Measurements from ENCODE around the gene ATP9A. TPM values are rescaled to one million over a fixed set of nuclear protein-coding genes. Genes with fewer than 3 reads are reported as not detected.

Gene ATP9A
- total RNA-seq, 6 experiments from 2014 or later: 21.4 to 34.0 (median 22.8) TPM

- Mint-ChIP-seq H3K27me3 (ENCODE audit: insufficient read depth) (peaks cover 3% of the 10 kb centered on the region; the same call in 1 of the 2 replicates), H3K4me1 (ENCODE audit: low read depth) (no peaks in the 10 kb centered on the region), H3K27ac (no peak overlapping the region), H3K9me3 (no peaks in the 10 kb centered on the region), H3K4me3 (no peak overlapping the region), H3K36me3 (ENCODE audit: low read depth) (0 out of 2 replicates have a peak, but pooled peaks cover 5% of the 10 kb centered on the region)
- no peak for TF ChIP-seq CTCF (IDR thresholded peaks at IDR 0.05)
- no peak for DNase-seq
Observed at GRCh38 chr20:51608061-51608460, 160.1 kb downstream of the ATP9A start.

DNA sequence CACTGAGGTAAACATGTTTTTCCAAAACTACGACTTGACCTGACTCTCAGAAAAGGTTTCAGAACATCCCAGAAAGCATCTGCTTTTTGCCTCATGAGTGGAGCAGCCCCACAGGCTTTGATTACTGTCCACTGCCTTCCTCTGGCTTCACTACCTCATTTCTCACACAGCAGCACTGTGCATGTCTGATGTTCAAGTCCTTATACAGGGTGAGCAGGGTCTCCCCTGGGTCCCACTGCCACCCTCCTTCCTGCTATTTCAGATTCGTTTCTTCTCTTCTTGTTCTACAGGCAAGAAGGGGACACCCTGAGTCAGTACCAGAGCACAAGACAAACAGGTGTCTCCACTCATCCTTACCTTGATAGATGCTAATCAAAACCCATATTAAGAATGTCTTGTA lies 161.0 kb downstream of the ATP9A start:
- no peaks in the 10 kb centered on the region for H3K9me3 Mint-ChIP-seq
- H3K4me3 Mint-ChIP-seq: no peak overlapping the region
- no peaks in the 10 kb centered on the region for H3K36me3 Mint-ChIP-seq (ENCODE audit: low read depth)
- H3K27ac Mint-ChIP-seq: no peak overlapping the region
- no peaks in the 10 kb centered on the region for H3K27me3 Mint-ChIP-seq (ENCODE audit: insufficient read depth)
- no peak for TF ChIP-seq CTCF (IDR thresholded peaks at IDR 0.05)
- no peak for DNase-seq
- no peaks in the 10 kb centered on the region for H3K4me1 Mint-ChIP-seq (ENCODE audit: low read depth)

DNA sequence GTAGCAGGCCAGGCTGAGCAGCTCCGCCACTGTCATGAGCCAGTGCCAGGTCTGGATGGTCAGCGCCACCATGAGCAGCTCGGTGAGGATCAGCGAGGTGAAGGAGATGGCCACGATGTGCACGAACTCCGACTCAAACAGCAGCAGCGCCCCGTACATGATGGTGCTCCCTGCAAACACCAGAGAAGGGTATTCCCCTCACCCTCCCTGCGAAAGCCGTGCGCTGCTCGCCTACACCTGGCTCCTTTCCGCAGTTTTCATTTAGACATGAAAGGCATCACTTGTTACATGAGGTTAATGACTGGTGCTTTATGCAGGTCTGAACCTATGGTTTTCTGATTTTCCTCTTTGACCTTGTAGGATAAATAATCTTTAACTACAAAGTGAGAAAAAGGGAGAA lies 163.3 kb downstream of the ATP9A start:
- no peak for TF ChIP-seq CTCF (IDR thresholded peaks at IDR 0.05)
- H3K4me3 Mint-ChIP-seq: no peak overlapping the region
- no peak for DNase-seq
- H3K36me3 Mint-ChIP-seq (ENCODE audit: low read depth): peaks cover 11% of the 10 kb centered on the region
- H3K4me1 Mint-ChIP-seq (ENCODE audit: low read depth): no peaks in the 10 kb centered on the region
- no peaks in the 10 kb centered on the region for H3K9me3 Mint-ChIP-seq
- no peak overlapping the region for H3K27ac Mint-ChIP-seq
- H3K27me3 Mint-ChIP-seq (ENCODE audit: insufficient read depth): no peaks in the 10 kb centered on the region; the same call in 1 of the 2 replicates

GRCh38 chr20:51602131-51602530 lies 166.1 kb downstream of the ATP9A start:
- Mint-ChIP-seq H3K27ac (no peak overlapping the region), H3K9me3 (no peaks in the 10 kb centered on the region), H3K4me3 (no peak overlapping the region), H3K36me3 (ENCODE audit: low read depth) (peaks cover 11% of the 10 kb centered on the region), H3K27me3 (ENCODE audit: insufficient read depth) (no peaks in the 10 kb centered on the region; the same call in 1 of the 2 replicates), H3K4me1 (ENCODE audit: low read depth) (no peaks in the 10 kb centered on the region)
- no peak for DNase-seq
- no peak for TF ChIP-seq CTCF (IDR thresholded peaks at IDR 0.05)

DNA sequence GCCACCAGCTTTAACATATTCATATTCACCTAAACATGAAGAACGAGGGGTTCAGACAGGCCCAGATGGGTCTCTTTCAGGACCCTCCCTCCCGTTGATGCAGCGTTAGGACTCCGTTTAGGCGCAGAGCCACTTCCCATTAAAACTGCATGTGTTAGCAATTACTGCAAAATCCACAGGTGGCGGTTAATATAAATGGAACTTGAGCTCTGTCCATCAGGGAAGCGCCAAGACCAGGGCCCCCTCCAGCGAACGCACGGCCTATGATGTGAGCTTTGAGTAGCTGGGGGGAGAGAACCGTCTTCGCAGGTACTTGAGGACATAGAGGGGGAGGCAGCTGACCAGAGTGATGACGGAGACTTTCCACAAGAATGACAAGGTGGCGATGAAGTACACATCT lies 167.2 kb downstream of the ATP9A start:
- H3K4me3 Mint-ChIP-seq: no peak overlapping the region
- peaks cover 10% of the 10 kb centered on the region for H3K4me1 Mint-ChIP-seq (ENCODE audit: low read depth)
- TF ChIP-seq CTCF (IDR thresholded peaks at IDR 0.05): no peak
- H3K27ac Mint-ChIP-seq: no peak overlapping the region
- DNase-seq: no peak
- peaks cover 11% of the 10 kb centered on the region for H3K36me3 Mint-ChIP-seq (ENCODE audit: low read depth)
- no peaks in the 10 kb centered on the region; the same call in 1 of the 2 replicates for H3K27me3 Mint-ChIP-seq (ENCODE audit: insufficient read depth)
- H3K9me3 Mint-ChIP-seq: no peaks in the 10 kb centered on the region

DNA sequence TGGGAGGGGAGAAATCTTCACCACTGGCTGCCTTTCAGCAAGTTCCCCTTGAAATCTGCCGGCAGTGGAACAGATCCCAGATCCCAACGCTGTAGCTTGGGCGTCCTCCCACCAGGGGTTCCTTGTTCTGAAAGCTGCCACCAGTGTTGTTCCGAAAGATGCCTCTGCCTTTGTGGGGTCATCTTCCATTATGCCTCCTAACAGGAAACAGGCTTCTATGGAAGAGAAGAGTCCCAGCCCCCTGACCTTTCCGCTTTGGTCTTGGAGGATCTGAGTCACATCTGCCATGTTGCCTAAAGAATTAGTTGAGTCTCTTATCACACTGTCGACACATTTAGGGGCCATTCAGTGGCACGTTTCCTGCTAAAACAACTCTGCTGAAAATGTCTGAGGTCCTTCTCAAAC lies 168.2 kb downstream of the ATP9A start:
- TF ChIP-seq CTCF (IDR thresholded peaks at IDR 0.05): no peak
- Mint-ChIP-seq H3K4me1 (ENCODE audit: low read depth) (peaks cover 14% of the 10 kb centered on the region), H3K4me3 (no peak overlapping the region), H3K27ac (no peak overlapping the region), H3K36me3 (ENCODE audit: low read depth) (peaks cover 11% of the 10 kb centered on the region), H3K27me3 (ENCODE audit: insufficient read depth) (no peaks in the 10 kb centered on the region; the same call in none of the 2 replicates), H3K9me3 (no peaks in the 10 kb centered on the region)
- no peak for DNase-seq

Measured in HFFc6 (cell line).